ENCODE measurements around the gene RPL35.
A peak's percentile ranks its signal among the peaks of the same experiment; 100 is the strongest.

The RPL35 gene

GRCh38 chr9:124858330-124859046, 3.3 kb downstream of the RPL35 start:
- Histone ChIP-seq H3K36me3 (ENCODE audit: control insufficient read depth, insufficient read depth, low read length) (peaks cover 46% of the 10 kb centered on the region), H3K4me1 (ENCODE audit: control insufficient read depth, insufficient read depth, low read length) (peaks cover 4% of the 10 kb centered on the region; the same call in 1 of the 2 replicates), H3K9me3 (ENCODE audit: control insufficient read depth, insufficient read depth, low read length) (no peaks in the 10 kb centered on the region), H3K27ac (ENCODE audit: low read depth, low read length) (peak overlapping the region; percentile 33), H3K27me3 (ENCODE audit: control insufficient read depth, insufficient read depth, low read length) (no peaks in the 10 kb centered on the region), H3K9ac (ENCODE audit: low read depth, low read length) (no peak overlapping the region), H3K4me3 (ENCODE audit: low read depth, low read length) (no peak overlapping the region)

GRCh38 chr9:124857533-124858162, 4.1 kb downstream of the RPL35 start:
- no peaks in the 10 kb centered on the region for H3K9me3 ChIP-seq (ENCODE audit: control insufficient read depth, insufficient read depth, low read length)
- H3K27me3 ChIP-seq (ENCODE audit: control insufficient read depth, insufficient read depth, low read length): no peaks in the 10 kb centered on the region
- H3K36me3 ChIP-seq (ENCODE audit: control insufficient read depth, insufficient read depth, low read length): peaks cover 46% of the 10 kb centered on the region
- peak overlapping the region; percentile 8 for H3K27ac ChIP-seq (ENCODE audit: low read depth, low read length)
- peaks cover 5% of the 10 kb centered on the region; the same call in 1 of the 2 replicates for H3K4me1 ChIP-seq (ENCODE audit: control insufficient read depth, insufficient read depth, low read length)
- H3K9ac ChIP-seq (ENCODE audit: low read depth, low read length): no peak overlapping the region
- H3K4me3 ChIP-seq (ENCODE audit: low read depth, low read length): no peak overlapping the region

- H3K4me3 ChIP-seq (ENCODE audit: low read depth, low read length): no peak overlapping the region
- peaks cover 8% of the 10 kb centered on the region; the same call in 1 of the 2 replicates for H3K4me1 ChIP-seq (ENCODE audit: control insufficient read depth, insufficient read depth, low read length)
- peak overlapping the region; percentile 73 for H3K27ac ChIP-seq (ENCODE audit: low read depth, low read length)
- H3K9ac ChIP-seq (ENCODE audit: low read depth, low read length): no peak overlapping the region
- peaks cover 45% of the 10 kb centered on the region for H3K36me3 ChIP-seq (ENCODE audit: control insufficient read depth, insufficient read depth, low read length)
- no peaks in the 10 kb centered on the region for H3K27me3 ChIP-seq (ENCODE audit: control insufficient read depth, insufficient read depth, low read length)
- H3K9me3 ChIP-seq (ENCODE audit: control insufficient read depth, insufficient read depth, low read length): no peaks in the 10 kb centered on the region
Observed at GRCh38 chr9:124855944-124856765, 5.6 kb downstream of the RPL35 start.

- Histone ChIP-seq H3K4me3 (ENCODE audit: low read depth, low read length) (no peak overlapping the region), H3K4me1 (ENCODE audit: control insufficient read depth, insufficient read depth, low read length) (peaks cover 7% of the 10 kb centered on the region; the same call in 1 of the 2 replicates), H3K27ac (ENCODE audit: low read depth, low read length) (peak overlapping the region; percentile 73), H3K36me3 (ENCODE audit: control insufficient read depth, insufficient read depth, low read length) (peaks cover 39% of the 10 kb centered on the region), H3K27me3 (ENCODE audit: control insufficient read depth, insufficient read depth, low read length) (no peaks in the 10 kb centered on the region), H3K9ac (ENCODE audit: low read depth, low read length) (no peak overlapping the region), H3K9me3 (ENCODE audit: control insufficient read depth, insufficient read depth, low read length) (no peaks in the 10 kb centered on the region)
Observed at GRCh38 chr9:124855566-124855943, 6.2 kb downstream of the RPL35 start.

GRCh38 chr9:124854822-124855221, 6.9 kb downstream of the RPL35 start:
- Histone ChIP-seq H3K36me3 (ENCODE audit: control insufficient read depth, insufficient read depth, low read length) (peaks cover 31% of the 10 kb centered on the region), H3K4me3 (ENCODE audit: low read depth, low read length) (no peak overlapping the region), H3K27me3 (ENCODE audit: control insufficient read depth, insufficient read depth, low read length) (no peaks in the 10 kb centered on the region), H3K9ac (ENCODE audit: low read depth, low read length) (no peak overlapping the region), H3K4me1 (ENCODE audit: control insufficient read depth, insufficient read depth, low read length) (0 out of 2 replicates have a peak, but pooled peaks cover 3% of the 10 kb centered on the region), H3K9me3 (ENCODE audit: control insufficient read depth, insufficient read depth, low read length) (no peaks in the 10 kb centered on the region), H3K27ac (ENCODE audit: low read depth, low read length) (no peak overlapping the region)

GRCh38 chr9:124854161-124854560, 7.6 kb downstream of the RPL35 start:
- Histone ChIP-seq H3K27me3 (ENCODE audit: control insufficient read depth, insufficient read depth, low read length) (no peaks in the 10 kb centered on the region), H3K27ac (ENCODE audit: low read depth, low read length) (no peak overlapping the region), H3K36me3 (ENCODE audit: control insufficient read depth, insufficient read depth, low read length) (peaks cover 25% of the 10 kb centered on the region), H3K4me3 (ENCODE audit: low read depth, low read length) (no peak overlapping the region), H3K9me3 (ENCODE audit: control insufficient read depth, insufficient read depth, low read length) (no peaks in the 10 kb centered on the region), H3K4me1 (ENCODE audit: control insufficient read depth, insufficient read depth, low read length) (0 out of 2 replicates have a peak, but pooled peaks cover 3% of the 10 kb centered on the region), H3K9ac (ENCODE audit: low read depth, low read length) (no peak overlapping the region)

- Histone ChIP-seq H3K36me3 (ENCODE audit: control insufficient read depth, insufficient read depth, low read length) (peaks cover 20% of the 10 kb centered on the region), H3K4me1 (ENCODE audit: control insufficient read depth, insufficient read depth, low read length) (0 out of 2 replicates have a peak, but pooled peaks cover 3% of the 10 kb centered on the region), H3K4me3 (ENCODE audit: low read depth, low read length) (peak overlapping the region; percentile 59), H3K9ac (ENCODE audit: low read depth, low read length) (peak overlapping the region; percentile 42; the same call in 1 of the 2 replicates), H3K27me3 (ENCODE audit: control insufficient read depth, insufficient read depth, low read length) (no peaks in the 10 kb centered on the region), H3K27ac (ENCODE audit: low read depth, low read length) (no peak overlapping the region), H3K9me3 (ENCODE audit: control insufficient read depth, insufficient read depth, low read length) (no peaks in the 10 kb centered on the region)
Observed at GRCh38 chr9:124853605-124854143, 8.1 kb downstream of the RPL35 start.

- Histone ChIP-seq H3K36me3 (ENCODE audit: control insufficient read depth, insufficient read depth, low read length) (peaks cover 13% of the 10 kb centered on the region), H3K9me3 (ENCODE audit: control insufficient read depth, insufficient read depth, low read length) (no peaks in the 10 kb centered on the region), H3K27me3 (ENCODE audit: control insufficient read depth, insufficient read depth, low read length) (no peaks in the 10 kb centered on the region), H3K9ac (ENCODE audit: low read depth, low read length) (peak within 1 kb of the TSS; percentile 42; the same call in 1 of the 2 replicates), H3K4me3 (ENCODE audit: low read depth, low read length) (peak within 1 kb of the TSS; percentile 59), H3K27ac (ENCODE audit: low read depth, low read length) (no peak within 1 kb of the TSS), H3K4me1 (ENCODE audit: control insufficient read depth, insufficient read depth, low read length) (0 out of 2 replicates have a peak, but pooled peaks cover 3% of the 10 kb centered on the region)
Observed at GRCh38 chr9:124852829-124853531, 8.8 kb downstream of the RPL35 start, which contains the start of gene WDR38. WDR38 (plus strand) TSS chr9:124853460; CDS start chr9:124853532, 72 bp downstream.

- peak overlapping the region; percentile 59; the same call in 1 of the 2 replicates for H3K4me3 ChIP-seq (ENCODE audit: low read depth, low read length)
- H3K27me3 ChIP-seq (ENCODE audit: control insufficient read depth, insufficient read depth, low read length): no peaks in the 10 kb centered on the region
- H3K9ac ChIP-seq (ENCODE audit: low read depth, low read length): no peak overlapping the region
- no peaks in the 10 kb centered on the region for H3K9me3 ChIP-seq (ENCODE audit: control insufficient read depth, insufficient read depth, low read length)
- H3K36me3 ChIP-seq (ENCODE audit: control insufficient read depth, insufficient read depth, low read length): peaks cover 6% of the 10 kb centered on the region
- 0 out of 2 replicates have a peak, but pooled peaks cover 3% of the 10 kb centered on the region for H3K4me1 ChIP-seq (ENCODE audit: control insufficient read depth, insufficient read depth, low read length)
- H3K27ac ChIP-seq (ENCODE audit: low read depth, low read length): no peak overlapping the region
Observed at GRCh38 chr9:124852121-124852828, 9.5 kb downstream of the RPL35 start.

Measured in HUES48 (cell line).